Measurements from ENCODE around the gene ERLIN1.
"Not testable (repeated sequence)": the region's sequence is repeated elsewhere in the genome, so short reads cannot be mapped to it uniquely, and the experiment has no call there.

The ERLIN1 gene

DNA sequence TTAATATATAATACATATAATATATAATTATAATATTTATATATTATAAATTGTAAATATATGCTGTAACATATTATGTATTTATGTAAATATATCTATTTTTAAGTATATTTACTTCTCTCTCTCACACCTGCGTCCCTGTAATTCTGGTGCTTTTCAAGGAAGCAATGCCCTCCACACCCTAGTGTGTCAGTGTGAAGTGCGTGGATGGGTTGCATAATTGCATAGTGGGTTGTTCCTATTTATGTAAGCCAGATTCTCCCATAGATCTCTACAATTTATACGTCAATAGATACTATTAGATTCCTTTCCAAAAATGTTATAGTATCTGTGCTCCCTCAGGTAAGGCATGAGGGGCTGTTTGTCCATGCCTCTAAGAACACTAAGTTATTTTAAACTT, 54.3 kb downstream of the ERLIN1 start:
- TF ChIP-seq, protein P1, sequence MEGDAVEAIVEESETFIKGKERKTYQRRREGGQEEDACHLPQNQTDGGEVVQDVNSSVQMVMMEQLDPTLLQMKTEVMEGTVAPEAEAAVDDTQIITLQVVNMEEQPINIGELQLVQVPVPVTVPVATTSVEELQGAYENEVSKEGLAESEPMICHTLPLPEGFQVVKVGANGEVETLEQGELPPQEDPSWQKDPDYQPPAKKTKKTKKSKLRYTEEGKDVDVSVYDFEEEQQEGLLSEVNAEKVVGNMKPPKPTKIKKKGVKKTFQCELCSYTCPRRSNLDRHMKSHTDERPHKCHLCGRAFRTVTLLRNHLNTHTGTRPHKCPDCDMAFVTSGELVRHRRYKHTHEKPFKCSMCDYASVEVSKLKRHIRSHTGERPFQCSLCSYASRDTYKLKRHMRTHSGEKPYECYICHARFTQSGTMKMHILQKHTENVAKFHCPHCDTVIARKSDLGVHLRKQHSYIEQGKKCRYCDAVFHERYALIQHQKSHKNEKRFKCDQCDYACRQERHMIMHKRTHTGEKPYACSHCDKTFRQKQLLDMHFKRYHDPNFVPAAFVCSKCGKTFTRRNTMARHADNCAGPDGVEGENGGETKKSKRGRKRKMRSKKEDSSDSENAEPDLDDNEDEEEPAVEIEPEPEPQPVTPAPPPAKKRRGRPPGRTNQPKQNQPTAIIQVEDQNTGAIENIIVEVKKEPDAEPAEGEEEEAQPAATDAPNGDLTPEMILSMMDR (conservative IDR thresholded peaks at IDR 0.05): no peak
- no peak for TF ChIP-seq ZFX (IDR thresholded peaks at IDR 0.05)
- H3K27ac ChIP-seq: no peak overlapping the region

DNA sequence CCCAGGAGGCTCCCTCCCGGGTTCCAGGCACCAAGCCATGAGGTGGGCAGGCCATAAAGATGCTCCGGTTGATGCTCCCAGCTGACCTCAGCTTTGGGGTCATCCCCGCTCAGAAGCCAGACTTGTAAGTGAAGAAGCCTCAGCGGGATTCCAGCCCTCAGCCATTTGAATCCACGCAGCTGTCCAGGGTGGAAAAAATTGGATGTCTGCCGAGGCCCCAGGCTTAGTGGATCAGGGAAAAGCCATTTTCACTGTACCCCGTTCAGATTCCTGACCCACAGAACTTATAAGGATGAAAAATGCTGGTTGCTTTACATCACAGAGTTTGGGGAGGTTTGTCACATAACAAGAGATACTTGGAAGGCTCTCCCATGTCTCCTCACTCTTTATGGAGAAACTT, 55.0 kb downstream of the ERLIN1 start:
- H3K27ac ChIP-seq: no peak overlapping the region
- TF ChIP-seq ZFX (IDR thresholded peaks at IDR 0.05): no peak
- TF ChIP-seq, protein P1 (conservative IDR thresholded peaks at IDR 0.05): no peak

DNA sequence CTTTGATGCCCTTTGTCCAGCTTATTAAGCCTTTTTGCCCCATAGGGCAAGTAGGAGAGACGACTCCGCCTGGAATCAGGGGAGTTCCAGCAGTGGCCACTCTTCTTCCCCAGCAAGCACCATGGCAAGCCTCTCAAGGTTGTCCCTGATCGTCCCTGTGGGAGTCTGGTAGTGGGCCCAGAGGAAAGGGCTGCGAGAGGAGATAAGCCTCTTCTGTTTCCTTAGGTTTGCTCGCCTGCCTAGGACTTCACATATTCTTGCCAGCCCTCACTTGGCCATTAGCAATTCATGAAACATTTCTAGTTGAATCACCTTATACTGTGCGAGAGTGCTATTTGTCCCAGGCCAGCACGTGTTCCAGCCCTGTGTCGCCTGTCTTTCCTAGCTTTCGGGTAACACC, 56.4 kb downstream of the ERLIN1 start:
- TF ChIP-seq, protein P1 (conservative IDR thresholded peaks at IDR 0.05): no peak
- TF ChIP-seq ZFX (IDR thresholded peaks at IDR 0.05): no peak
- H3K27ac ChIP-seq: no peak overlapping the region

DNA sequence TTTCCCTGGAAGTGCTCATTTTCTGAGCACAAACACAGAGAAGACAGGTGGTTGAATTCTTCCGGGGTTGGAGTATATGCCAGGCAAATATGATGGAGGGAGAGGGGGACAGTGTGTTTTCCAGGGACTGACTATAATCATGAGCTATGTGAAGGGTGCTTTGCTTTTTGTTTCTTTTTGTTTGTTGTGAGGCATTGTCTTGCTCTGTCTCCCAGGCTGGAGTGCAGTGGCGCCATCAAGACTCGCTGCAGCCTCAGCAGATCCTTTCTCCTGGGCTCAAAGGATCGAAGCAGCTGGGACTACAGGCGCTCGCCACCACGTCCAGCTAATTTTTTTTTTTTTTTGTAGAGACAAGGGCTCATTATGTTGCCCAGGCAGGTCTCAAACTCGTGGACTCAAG, 56.9 kb downstream of the ERLIN1 start:
- TF ChIP-seq ZFX (IDR thresholded peaks at IDR 0.05): no peak
- TF ChIP-seq, protein P1 (conservative IDR thresholded peaks at IDR 0.05): no peak
- H3K27ac ChIP-seq: no peak overlapping the region

DNA sequence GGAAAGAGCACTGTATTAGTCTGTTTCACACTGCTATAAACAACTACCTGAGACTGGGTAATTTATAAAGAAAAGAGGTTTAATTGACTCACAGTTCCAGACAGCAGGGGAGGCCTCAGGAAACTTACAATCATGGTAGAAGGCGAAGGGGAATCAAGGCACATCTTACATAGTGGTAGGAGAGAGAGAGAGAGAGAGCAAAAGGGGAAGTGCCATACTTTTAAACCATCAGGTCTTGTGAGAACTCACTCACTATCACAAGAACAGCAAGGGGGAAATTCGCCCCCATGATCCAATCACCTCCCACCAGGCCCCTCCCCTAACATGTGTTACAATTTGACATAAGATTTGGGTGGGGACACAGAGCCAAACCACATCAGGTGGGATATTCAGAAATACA, 60.5 kb downstream of the ERLIN1 start:
- H3K27ac ChIP-seq: not testable (repeated sequence)

DNA sequence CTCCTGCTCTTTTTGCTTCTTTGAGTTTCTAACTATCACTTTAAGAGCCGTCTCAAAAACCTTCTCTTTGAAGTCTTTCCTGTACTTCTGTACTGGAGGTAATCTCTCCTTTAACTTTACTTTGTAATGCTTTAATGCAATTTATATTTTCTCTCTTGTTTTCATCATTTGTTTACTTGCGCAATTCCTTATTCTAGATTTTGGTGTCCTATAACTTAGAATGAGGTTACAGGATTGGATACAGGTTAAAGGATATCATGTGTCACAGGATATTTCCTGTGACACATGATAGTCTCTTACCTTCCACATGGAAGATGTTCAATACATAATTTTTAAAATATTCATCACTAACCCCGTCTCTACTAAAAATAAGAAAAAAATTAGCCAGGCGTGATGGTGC, 61.7 kb downstream of the ERLIN1 start:
- TF ChIP-seq, protein P1 (conservative IDR thresholded peaks at IDR 0.05): no peak
- no peak for TF ChIP-seq ZFX (IDR thresholded peaks at IDR 0.05)
- H3K27ac ChIP-seq: no peak overlapping the region

DNA sequence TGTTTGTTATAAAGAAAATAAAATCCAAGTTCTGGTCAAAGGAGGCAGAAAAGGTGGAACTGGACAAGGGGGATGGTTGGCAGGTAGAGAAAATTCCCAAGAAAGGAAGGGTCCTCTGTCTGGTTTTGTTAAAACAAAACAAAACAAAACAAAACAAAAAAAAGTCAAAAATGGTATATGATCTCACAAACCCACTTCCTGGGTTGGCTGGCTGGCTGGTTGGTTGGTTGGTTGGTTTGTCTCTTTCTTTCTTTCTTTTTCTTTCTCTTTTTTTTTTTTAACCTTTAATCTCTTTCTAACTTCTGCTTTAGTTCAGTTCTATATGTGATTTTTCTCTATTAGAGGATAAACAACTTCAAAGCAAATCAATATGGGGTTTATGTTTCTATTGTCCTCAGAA, 63.0 kb downstream of the ERLIN1 start:
- TF ChIP-seq, protein P1 (conservative IDR thresholded peaks at IDR 0.05): no peak
- TF ChIP-seq ZFX (IDR thresholded peaks at IDR 0.05): no peak
- H3K27ac ChIP-seq: no peak overlapping the region

DNA sequence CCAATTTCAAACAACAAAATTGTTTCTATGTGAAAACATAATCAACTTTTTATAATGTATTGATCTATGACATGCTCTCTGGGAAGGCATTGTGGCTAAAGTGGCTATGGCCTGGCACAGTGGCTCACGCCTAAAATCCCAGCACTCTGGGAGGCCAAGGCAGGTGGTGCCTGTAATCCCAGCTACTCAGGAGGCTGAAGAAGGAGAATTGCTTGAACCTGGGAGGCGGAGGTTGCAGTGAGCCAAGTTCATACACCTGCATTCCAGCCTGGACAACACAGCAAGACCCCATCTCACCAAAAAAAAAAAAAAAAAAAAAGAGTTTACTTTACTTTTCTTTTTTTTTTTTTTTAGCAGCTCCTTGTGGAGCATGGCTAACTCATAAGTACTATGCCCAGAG, 65.3 kb downstream of the ERLIN1 start:
- no peak for TF ChIP-seq ZFX (IDR thresholded peaks at IDR 0.05)
- TF ChIP-seq, protein P1 (conservative IDR thresholded peaks at IDR 0.05): no peak
- no peak overlapping the region for H3K27ac ChIP-seq
